HUES6 (cell line): Measurements from ENCODE around the gene SLC43A2.
A peak's percentile ranks its signal among the peaks of the same experiment; 100 is the strongest.
"Not testable (repeated sequence)": the region's sequence is repeated elsewhere in the genome, so short reads cannot be mapped to it uniquely, and the experiment has no call there.

ENCODE experiments used
- H3K27ac ChIP-seq: 2 replicates; pipeline ENCODE4 v1.7.0; 2013; ENCODE audit warnings: low read depth, mild to moderate bottlenecking, low read length, inconsistent platforms
- H3K27me3 ChIP-seq: 2 replicates; pipeline ENCODE4 v1.6.1; 2013; ENCODE audit warnings: low read length; ENCODE audit not compliant: control insufficient read depth, insufficient read depth
- H3K36me3 ChIP-seq: 2 replicates; pipeline ENCODE4 v1.6.1; 2013; ENCODE audit warnings: low read length; ENCODE audit not compliant: control insufficient read depth, insufficient read depth
- H3K4me1 ChIP-seq: 2 replicates; pipeline ENCODE4 v1.6.1; 2013; ENCODE audit warnings: low read length; ENCODE audit not compliant: control insufficient read depth, insufficient read depth
- H3K4me3 ChIP-seq: 2 replicates; pipeline ENCODE4 v1.5.1; 2013; ENCODE audit warnings: low read depth, low read length
- H3K9ac ChIP-seq: one replicate; pipeline ENCODE4 v1.6.1; 2013; ENCODE audit warnings: mild to moderate bottlenecking, low read length
- H3K9me3 ChIP-seq: 2 replicates; pipeline ENCODE4 v1.6.1; 2013; ENCODE audit warnings: low read depth, low read length; ENCODE audit not compliant: control insufficient read depth, insufficient read depth

The SLC43A2 gene

DNA sequence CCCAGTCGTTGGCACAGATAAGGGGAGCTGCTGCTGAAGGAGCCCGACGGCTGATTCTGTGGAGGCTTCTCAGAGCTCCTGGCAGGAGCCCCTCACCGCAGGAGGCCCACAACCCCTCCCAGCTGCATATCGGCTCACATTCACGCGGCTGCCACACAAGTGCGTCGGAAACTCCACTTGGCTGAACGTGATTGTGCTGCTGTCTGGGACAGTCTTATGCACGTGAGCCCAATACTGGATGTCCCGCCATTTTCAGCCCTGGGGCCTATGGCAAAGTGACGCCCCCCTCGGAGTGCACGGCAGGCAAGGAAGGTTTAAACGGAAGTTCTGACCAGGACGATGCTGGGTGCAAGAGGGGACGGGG, 57.3 kb downstream of the SLC43A2 start:
- Histone ChIP-seq H3K9ac (no peak overlapping the region), H3K27ac (no peak overlapping the region), H3K27me3 (no peaks in the 10 kb centered on the region), H3K4me1 (peaks cover 37% of the 10 kb centered on the region), H3K9me3 (no peaks in the 10 kb centered on the region), H3K36me3 (no peaks in the 10 kb centered on the region), H3K4me3 (no peak overlapping the region)

DNA sequence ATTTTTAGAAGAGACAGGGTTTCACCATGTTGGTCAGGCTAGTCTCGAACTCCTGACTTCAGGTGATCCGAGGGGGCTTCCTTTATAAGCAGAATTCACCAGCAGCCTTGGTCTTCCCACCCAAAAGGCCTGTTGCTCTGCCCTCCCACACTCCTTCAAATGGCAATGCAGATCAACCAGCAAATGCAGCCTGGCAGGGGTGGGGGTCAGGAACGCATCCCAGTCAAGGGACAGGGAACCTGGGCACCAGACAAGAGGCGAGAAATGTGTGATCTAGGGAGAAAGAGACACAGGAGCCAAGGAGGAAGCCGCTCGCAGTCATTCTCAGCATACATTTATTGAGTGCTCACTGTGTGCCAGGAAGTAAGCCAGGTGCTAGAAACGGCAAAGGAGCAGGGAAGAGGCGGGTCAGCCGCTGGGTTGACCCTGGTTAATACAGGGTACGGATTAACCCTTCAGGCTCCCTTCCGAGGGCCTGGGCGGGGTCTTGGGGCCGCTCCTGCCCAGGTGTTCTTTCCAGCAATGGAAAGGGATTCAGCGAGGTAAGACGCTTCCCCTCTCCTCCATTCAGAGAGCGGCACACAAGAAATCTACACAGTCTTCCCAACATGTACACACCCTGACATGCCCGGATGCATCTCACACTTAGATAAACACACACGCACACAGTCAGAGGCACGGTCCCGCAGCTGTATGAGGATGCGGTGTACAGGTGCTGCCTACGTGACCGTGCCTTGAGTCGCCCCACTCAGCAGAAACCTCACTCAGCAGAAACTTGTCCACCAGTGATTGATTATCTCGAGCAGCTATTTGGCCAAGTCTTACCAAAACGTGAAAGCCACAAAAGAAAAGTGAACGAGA, 59.5 kb downstream of the SLC43A2 start:
- Histone ChIP-seq H3K27ac (no peak overlapping the region), H3K9ac (no peak overlapping the region), H3K4me3 (no peak overlapping the region), H3K9me3 (no peaks in the 10 kb centered on the region), H3K4me1 (peaks cover 21% of the 10 kb centered on the region), H3K36me3 (no peaks in the 10 kb centered on the region), H3K27me3 (no peaks in the 10 kb centered on the region)

DNA sequence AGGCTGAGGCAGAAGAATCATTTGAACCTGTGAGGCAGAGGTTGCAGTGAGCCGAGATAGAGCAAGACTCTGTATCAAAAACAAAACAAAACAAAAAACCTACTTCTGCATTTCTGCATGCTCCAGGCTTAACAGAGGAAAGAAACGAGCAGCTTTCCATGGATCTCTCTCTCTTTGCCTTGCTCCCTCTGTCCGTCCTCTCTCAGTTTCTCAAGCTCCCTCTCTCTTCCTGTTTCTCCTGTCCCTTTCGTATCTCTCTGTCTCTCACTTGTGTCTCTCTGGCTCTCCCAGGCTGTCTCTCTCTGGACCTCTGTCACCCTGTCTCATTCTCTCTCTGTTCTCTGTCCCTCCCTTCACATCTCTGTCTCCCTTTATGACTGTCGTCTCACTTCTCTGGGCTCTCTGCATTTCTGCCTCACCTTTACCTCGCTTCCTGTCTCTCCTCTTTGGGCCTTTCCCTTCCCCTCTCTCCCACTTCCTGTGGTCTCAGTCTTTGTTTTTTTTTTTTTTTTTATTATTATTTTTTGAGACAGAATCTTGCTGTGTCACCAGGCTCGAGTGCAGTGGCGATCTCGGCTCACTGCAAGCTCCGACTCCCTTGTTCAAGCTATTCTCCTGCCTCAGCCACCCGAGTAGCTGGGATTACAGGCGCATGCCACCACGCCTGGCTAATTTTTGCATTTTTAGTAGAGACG, 62.0 kb downstream of the SLC43A2 start:
- H3K27me3 ChIP-seq = no peaks in the 10 kb centered on the region
- no peak overlapping the region for H3K9ac ChIP-seq
- no peak overlapping the region for H3K4me3 ChIP-seq
- H3K9me3 ChIP-seq = no peaks in the 10 kb centered on the region
- H3K27ac ChIP-seq = no peak overlapping the region
- H3K36me3 ChIP-seq = no peaks in the 10 kb centered on the region
- peaks cover 15% of the 10 kb centered on the region for H3K4me1 ChIP-seq

DNA sequence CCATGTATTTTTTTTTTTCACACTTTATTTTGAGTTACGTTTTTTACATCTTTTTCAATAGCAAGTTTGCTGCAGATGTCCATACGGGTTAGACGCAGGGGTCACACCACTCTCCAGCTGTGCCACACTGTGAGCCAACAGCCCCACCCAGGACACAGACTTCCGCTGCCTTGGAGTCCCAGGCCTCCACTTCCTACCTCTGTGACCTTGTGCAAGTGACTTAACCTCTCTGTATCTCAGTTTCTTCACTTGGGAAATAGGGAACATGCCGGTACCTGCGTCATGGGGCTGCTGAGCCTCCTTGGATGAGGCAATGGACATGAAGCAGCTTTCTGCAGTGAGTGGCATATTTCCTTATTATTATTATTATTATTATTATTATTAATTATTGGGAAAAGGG, 62.8 kb downstream of the SLC43A2 start:
- no peak overlapping the region for H3K4me3 ChIP-seq
- H3K36me3 ChIP-seq = no peaks in the 10 kb centered on the region
- H3K9me3 ChIP-seq = no peaks in the 10 kb centered on the region
- H3K9ac ChIP-seq = no peak overlapping the region
- H3K27ac ChIP-seq = no peak overlapping the region
- H3K4me1 ChIP-seq = peaks cover 12% of the 10 kb centered on the region
- no peaks in the 10 kb centered on the region for H3K27me3 ChIP-seq

DNA sequence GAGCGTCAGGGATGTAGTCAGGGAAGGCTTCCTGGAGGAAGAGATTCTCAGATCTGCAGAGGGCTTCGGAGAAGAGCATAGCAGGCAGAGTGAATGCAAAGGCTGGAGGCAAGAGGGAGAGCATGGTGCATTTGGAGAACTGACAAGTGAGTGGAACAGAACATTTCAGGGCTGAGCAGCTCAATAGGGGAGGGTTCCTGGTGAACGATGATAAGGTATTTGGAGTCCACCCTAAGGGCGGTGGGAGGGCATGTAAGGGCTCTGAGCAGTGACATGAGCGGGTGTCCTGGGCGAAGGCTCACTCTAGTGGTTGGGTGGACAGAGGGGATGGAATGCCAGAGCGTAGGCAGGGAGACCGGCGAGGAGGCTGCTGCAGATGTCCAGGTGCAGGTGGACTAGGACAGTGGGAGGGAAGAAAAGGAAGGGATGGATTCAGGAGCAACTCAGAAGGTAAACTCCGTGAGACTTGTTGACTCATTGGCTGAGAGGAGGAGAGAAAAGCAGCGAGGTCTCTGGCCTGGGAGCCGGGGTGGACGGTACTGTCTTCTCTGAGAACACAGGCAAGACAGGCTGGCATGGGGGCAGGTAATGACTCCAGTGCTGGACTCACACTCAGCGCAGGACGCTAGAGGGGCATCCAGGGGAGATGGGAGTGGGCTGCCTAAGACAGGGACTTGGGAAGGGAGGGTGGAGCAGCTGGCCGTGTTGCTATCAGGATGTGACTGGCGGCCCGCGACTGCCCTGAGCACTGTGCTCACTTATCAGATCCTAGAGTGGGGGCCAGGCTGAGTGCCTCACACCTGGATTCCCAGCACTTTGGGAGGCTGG, 64.6 kb downstream of the SLC43A2 start:
- no peak overlapping the region for H3K9ac ChIP-seq
- H3K27me3 ChIP-seq = no peaks in the 10 kb centered on the region
- H3K9me3 ChIP-seq = no peaks in the 10 kb centered on the region
- H3K36me3 ChIP-seq = no peaks in the 10 kb centered on the region
- no peak overlapping the region for H3K27ac ChIP-seq
- H3K4me1 ChIP-seq = peaks cover 29% of the 10 kb centered on the region
- no peak overlapping the region for H3K4me3 ChIP-seq

DNA sequence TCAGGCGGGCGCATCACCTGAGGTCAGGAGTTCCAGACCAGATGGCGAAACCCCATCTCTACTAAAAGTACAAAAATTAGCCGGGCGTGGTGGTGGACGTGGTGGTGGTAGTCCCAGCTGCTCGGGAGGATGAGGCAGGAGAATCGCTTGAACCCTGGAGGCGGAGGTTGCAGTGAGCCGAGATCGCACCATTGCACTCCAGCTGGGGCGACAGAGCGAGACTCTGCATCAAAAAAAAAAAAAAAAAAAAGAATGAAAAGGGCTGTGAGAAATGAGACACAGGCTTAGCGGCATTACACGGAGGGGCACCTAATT, 65.2 kb downstream of the SLC43A2 start:
- not testable (repeated sequence) for H3K9me3 ChIP-seq, H3K27me3 ChIP-seq, H3K36me3 ChIP-seq, H3K4me3 ChIP-seq, H3K9ac ChIP-seq, H3K27ac ChIP-seq
- peaks cover 32% of the 10 kb centered on the region for H3K4me1 ChIP-seq

DNA sequence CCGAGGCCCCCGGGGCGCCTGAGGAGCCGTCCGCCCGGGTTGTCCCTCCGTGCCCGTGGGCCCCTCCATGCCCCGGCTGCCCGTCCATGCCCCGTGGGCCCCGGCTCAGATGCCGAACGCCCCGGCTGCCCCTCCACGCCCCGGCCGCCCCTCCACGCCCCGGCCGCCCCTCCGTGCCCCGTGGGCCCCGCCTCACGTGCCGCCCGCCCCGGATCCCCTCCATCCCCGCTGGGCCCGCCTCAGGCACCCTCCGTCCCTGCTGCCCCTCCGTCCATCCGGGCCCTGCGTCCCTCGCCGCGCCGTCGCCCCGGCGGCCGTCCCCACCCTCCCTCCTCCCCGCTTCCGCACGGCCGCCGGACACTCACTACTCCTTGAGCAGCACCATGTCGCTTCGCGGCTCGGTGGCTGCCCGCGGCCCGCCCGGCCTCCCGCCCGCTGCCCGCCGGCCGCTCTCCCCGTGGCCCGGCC, 66.4 kb downstream of the SLC43A2 start:
- Histone ChIP-seq H3K27me3 (no peaks in the 10 kb centered on the region), H3K36me3 (0 out of 2 replicates have a peak, but pooled peaks cover 5% of the 10 kb centered on the region), H3K4me3 (peak overlapping the region; percentile 66), H3K9me3 (no peaks in the 10 kb centered on the region), H3K9ac (peak overlapping the region; percentile 81), H3K4me1 (peaks cover 32% of the 10 kb centered on the region), H3K27ac (no peak overlapping the region; the same call in 1 of the 2 replicates)

DNA sequence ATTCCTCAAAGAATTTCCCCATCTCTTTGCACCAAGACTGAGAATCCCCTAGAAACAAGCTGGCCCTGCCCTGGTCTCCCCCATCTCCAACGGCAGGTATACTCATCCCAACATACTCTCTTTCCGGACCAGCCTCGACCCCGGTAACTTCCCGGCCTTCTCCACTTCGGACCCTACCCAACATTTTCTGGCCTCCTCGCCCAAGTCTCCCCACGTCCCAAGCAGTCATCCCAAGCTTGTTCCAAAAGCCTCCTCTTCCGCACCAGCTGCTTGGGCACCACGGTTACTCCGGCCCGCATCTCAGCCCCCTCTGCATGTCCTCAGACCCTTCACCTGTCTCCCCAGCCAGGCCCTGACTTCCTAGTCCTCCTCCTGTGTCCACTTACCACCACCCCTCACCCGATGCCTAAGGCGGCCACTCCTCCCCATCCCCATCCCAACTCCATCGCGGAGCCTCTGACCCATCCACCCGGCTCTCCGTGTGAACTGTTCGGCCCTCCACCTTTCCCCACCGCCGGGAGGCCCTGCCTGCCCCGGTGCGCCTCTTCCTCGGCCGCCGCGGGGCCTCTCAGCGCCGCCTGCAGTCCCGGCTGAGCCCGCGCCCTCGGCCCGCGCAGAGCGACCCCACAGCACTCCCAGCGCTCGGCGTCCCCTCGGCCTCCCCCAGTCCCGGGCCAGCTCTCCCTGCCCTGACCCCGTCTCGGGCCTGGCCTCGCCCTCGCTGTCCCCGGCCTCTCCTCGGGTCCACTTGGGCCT, 67.0 kb downstream of the SLC43A2 start:
- no peaks in the 10 kb centered on the region for H3K27me3 ChIP-seq
- no peaks in the 10 kb centered on the region for H3K9me3 ChIP-seq
- no peak overlapping the region; the same call in 1 of the 2 replicates for H3K27ac ChIP-seq
- H3K36me3 ChIP-seq = peaks cover 6% of the 10 kb centered on the region; the same call in 1 of the 2 replicates
- H3K4me3 ChIP-seq = peak overlapping the region; percentile 66
- peak overlapping the region; percentile 71 for H3K9ac ChIP-seq
- peaks cover 30% of the 10 kb centered on the region for H3K4me1 ChIP-seq

DNA sequence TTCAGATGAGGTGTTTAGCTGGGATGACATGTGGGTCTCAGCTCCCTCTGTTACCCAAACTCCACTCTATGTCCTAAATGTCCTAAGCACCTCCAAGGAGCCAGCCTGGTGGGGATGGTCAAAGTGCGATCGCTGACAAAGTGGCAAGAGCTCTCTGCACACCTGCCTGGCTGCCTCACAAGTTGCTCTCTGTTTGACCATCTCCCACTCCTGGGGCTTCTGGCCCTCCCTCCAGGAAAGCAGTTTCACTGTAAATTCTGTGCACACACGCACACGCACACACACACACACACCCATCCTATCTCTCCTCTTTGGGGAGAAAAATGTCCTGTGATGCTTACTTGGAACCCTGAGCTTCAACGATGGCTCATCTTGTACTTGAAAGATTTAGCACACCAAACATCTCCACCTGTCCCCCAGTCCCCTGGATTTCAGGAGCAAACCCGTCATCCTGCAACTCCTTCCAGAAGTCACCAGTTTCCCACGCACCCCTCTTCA, 67.7 kb downstream of the SLC43A2 start:
- peaks cover 27% of the 10 kb centered on the region for H3K4me1 ChIP-seq
- H3K27ac ChIP-seq = no peak overlapping the region
- H3K4me3 ChIP-seq = peak overlapping the region; percentile 66
- H3K27me3 ChIP-seq = no peaks in the 10 kb centered on the region
- H3K9me3 ChIP-seq = no peaks in the 10 kb centered on the region
- peak overlapping the region; percentile 71 for H3K9ac ChIP-seq
- peaks cover 10% of the 10 kb centered on the region; the same call in 1 of the 2 replicates for H3K36me3 ChIP-seq

DNA sequence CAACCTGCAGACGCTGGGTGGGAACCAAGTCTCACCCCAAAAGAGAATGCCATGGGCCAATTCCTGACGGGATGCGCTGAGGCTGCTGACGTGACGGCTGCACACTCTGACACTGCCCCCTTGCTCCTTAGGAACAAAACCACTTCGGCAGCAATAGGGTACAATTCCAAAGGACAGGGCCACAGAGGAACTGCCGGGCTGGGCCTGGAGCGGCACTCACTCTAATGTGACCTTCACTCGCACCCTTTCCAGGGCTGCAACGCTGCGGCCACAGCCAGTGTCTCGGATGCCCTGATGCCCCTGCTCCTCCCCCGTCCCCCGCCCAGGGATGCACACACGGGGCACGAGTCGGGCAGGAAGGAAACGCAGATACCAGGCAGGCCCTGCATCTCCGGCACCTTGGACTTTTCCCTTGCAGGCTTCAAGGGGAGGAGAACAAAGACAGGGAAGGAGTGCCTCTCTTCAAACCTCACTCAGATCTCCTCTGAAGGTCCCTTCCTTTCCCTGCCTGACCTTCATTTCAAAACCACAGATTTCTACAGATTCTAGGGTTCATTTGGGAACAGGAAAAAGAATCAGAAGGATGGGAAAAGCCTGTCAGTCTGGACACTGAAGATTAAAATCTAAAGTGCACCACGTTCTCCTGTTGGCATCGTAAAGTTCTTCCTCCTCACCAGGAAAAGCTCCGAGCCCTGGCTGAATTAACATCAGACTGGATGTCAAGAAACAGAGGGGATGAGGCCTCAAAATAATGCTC, 68.4 kb downstream of the SLC43A2 start:
- peak overlapping the region; percentile 13 for H3K9ac ChIP-seq
- H3K27me3 ChIP-seq = no peaks in the 10 kb centered on the region
- no peaks in the 10 kb centered on the region for H3K9me3 ChIP-seq
- H3K4me1 ChIP-seq = peaks cover 27% of the 10 kb centered on the region
- H3K27ac ChIP-seq = no peak overlapping the region
- peak overlapping the region; percentile 66; the same call in 1 of the 2 replicates for H3K4me3 ChIP-seq
- peaks cover 10% of the 10 kb centered on the region; the same call in 1 of the 2 replicates for H3K36me3 ChIP-seq
